Measurements from ENCODE around the gene NCOA3. TPM values are rescaled to one million over a fixed set of nuclear protein-coding genes. Genes with fewer than 3 reads are reported as not detected.

The NCOA3 gene
- total and polyA plus RNA-seq, 2 of the 8 experiments (the other 6 are each of a cell fraction or from before 2014, with no cell fraction given): 7.9 to 24.7 TPM

DNA sequence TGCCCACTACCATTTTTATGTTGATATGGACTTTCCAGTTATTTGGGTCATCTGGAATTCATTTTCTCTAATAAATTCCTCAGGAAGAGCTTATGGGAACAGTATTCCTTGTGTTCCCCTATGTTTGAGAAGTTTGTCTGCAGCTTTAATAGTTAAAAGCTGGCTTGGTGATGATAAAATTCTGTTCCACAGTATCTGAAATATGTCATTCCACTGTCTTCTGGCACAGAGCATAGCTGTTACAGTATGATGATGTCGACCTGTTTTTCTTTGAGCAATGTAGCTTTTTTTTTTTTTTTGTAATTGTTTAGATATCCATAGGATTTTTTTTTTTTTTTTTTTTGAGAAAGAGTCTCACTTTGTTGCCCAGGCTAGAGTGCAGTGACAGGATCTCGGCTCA is 43.2 kb downstream of the NCOA3 start:
- H2BK5ac ChIP-seq (ENCODE audit: low read depth, low read length): no peak overlapping the region
- TF ChIP-seq TEAD4 (IDR thresholded peaks at IDR 0.05; ENCODE audit: low read depth, low read length) (no peak), POLR2AphosphoS5 (IDR thresholded peaks at IDR 0.05; ENCODE audit: low read depth, low read length) (no peak), FOSL1 (IDR thresholded peaks at IDR 0.05; ENCODE audit: insufficient read depth, low read depth, low read length) (no peak), JUN (IDR thresholded peaks at IDR 0.05; ENCODE audit: low read depth, low read length) (no peak), SP2 (IDR thresholded peaks at IDR 0.05; ENCODE audit: low read length) (no peak), SAP30 (IDR thresholded peaks at IDR 0.05; ENCODE audit: insufficient read depth, insufficient replicate concordance, low read length) (no peak), RBBP5 (IDR thresholded peaks at IDR 0.05; ENCODE audit: borderline replicate concordance, low read depth, low read length) (no peak)
- TF ChIP-seq, protein P1, sequence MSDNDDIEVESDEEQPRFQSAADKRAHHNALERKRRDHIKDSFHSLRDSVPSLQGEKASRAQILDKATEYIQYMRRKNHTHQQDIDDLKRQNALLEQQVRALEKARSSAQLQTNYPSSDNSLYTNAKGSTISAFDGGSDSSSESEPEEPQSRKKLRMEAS (IDR thresholded peaks at IDR 0.05): no peak
- H3K27ac ChIP-seq (ENCODE audit: low read depth, low read length): no peak overlapping the region
- no peaks in the 10 kb centered on the region for H3K9me3 ChIP-seq (ENCODE audit: insufficient read depth in 2 of 2, low read depth in 1 of 2, low read length in 1 of 2)
- no peak overlapping the region for H2AK5ac ChIP-seq (ENCODE audit: low read depth, low read length)
- no peak overlapping the region for H3K4me2 ChIP-seq (ENCODE audit: insufficient read depth in 1 of 2, low read depth in 2 of 2, low read length in 2 of 2)
- no peak for FAIRE-seq
- CTCF ChIA-PET (ENCODE audit: partially characterized antibody): interaction anchor here (0.6 to 2.6 kb wide), 5 partner anchors 9 to 370 kb away, joined by 3 to 12 read pairs (median 3); partner anchors contain the start of gene NCOA3
- H3K79me1 ChIP-seq (ENCODE audit: low read depth, low read length): peaks cover 14% of the 10 kb centered on the region
- no peak overlapping the region for H3K4me3 ChIP-seq (ENCODE audit: extremely low read depth in 1 of 4, insufficient read depth in 2 of 4, low read depth in 3 of 4, low read length in 4 of 4)
- H3K9ac ChIP-seq (replicated peaks in 1 of 4; ENCODE audit: extremely low read depth in 1 of 4, low read depth in 3 of 4, low read length in 3 of 4): no peak overlapping the region
- peaks cover 0 to 13% (median 1%) of the 10 kb centered on the region in 4 experiments; a peak in 5 of 7 replicates for H3K4me1 ChIP-seq (replicated peaks in 1 of 4; ENCODE audit: control insufficient read depth in 3 of 4, insufficient read depth in 4 of 4, low read length in 3 of 4)
- no peak overlapping the region for H3K18ac ChIP-seq (ENCODE audit: extremely low read depth, low read length)
- no peak overlapping the region for H2BK12ac ChIP-seq (ENCODE audit: low read depth, low read length)
- H3K27me3 ChIP-seq (replicated peaks in 1 of 4; ENCODE audit: control insufficient read depth in 3 of 4, extremely low read depth in 1 of 4, insufficient read depth in 3 of 4, low read length in 3 of 4): no peaks in the 10 kb centered on the region
- H2BK20ac ChIP-seq (ENCODE audit: low read length): no peak overlapping the region
- H3K23ac ChIP-seq (ENCODE audit: insufficient read length): no peak overlapping the region
- POLR2A ChIA-PET (ENCODE audit: partially characterized antibody): no interaction called here
- no peak overlapping the region for H3K14ac ChIP-seq (ENCODE audit: insufficient read length)
- H2BK15ac ChIP-seq (ENCODE audit: low read length): no peak overlapping the region
- H2BK120ac ChIP-seq (replicated peaks; ENCODE audit: low read depth, low read length): no peak overlapping the region
- no peak overlapping the region for H4K8ac ChIP-seq (ENCODE audit: extremely low read depth, insufficient read depth, low read length)
- H4K5ac ChIP-seq (ENCODE audit: insufficient read length, low read depth, low read length): no peak overlapping the region
- 93% methylated on average over 2 of the region's 2 CpGs; no CpG with 5 or more reads in 1 of the 2 experiments for WGBS, 2 experiments (ENCODE audit: extremely low coverage in 1 of 2, insufficient coverage in 1 of 2, insufficient read length in 1 of 2, insufficient replicate concordance in 2 of 2, low coverage in 1 of 2, low lambda C conversion rate in 2 of 2, missing lambda C conversion rate in 1 of 2)
- H3K79me2 ChIP-seq (ENCODE audit: control insufficient read depth in 1 of 2, insufficient read depth in 2 of 2, low read length in 2 of 2): peaks cover 0 to 77% of the 10 kb centered on the region in 2 experiments; a peak in 3 of 4 replicates
- no peaks in the 10 kb centered on the region for H3K23me2 ChIP-seq (ENCODE audit: low read depth, low read length)
- no peak overlapping the region for H3K4ac ChIP-seq (replicated peaks; ENCODE audit: insufficient read length, low read depth, low read length)
- peaks cover 0 to 2% of the 10 kb centered on the region in 2 experiments for H4K20me1 ChIP-seq (replicated peaks in 1 of 2; ENCODE audit: control insufficient read depth in 1 of 2, insufficient read depth in 2 of 2, low read length in 2 of 2)
- no peak overlapping the region for H2AFZ ChIP-seq (ENCODE audit: low read length)
- no peak for DNase-seq (ENCODE audit: low read depth in 1 of 2, low spot score in 2 of 2)
- H4K91ac ChIP-seq (replicated peaks; ENCODE audit: insufficient read length, low read length): no peak overlapping the region
- H3K56ac ChIP-seq (replicated peaks; ENCODE audit: insufficient read length, low read depth, low read length): no peak overlapping the region
- H3K36me3 ChIP-seq (ENCODE audit: control insufficient read depth in 2 of 4, insufficient read depth in 4 of 4, low read length in 3 of 4): no peaks in the 10 kb centered on the region
